Kasumi-1 (cell line): ENCODE results near the gene ITPR1.
"Not testable (repeated sequence)": the region's sequence is repeated elsewhere in the genome, so short reads cannot be mapped to it uniquely, and the experiment has no call there.

Source experiments
- DNase-seq, 2 experiments: peaks; one replicate each; lab custom pipeline; 2025; lab: John Stamatoyannopoulos, UW

Gene ITPR1

GRCh38 chr3:4571690-4572334, 78.7 kb downstream of the ITPR1 start:
- peak; percentile 29 to 63 for DNase-seq

GRCh38 chr3:4573153-4573552, 80.0 kb downstream of the ITPR1 start:
- DNase-seq: no peak

GRCh38 chr3:4574426-4574965, 81.3 kb downstream of the ITPR1 start:
- DNase-seq: no peak

GRCh38 chr3:4575381-4575780, 82.2 kb downstream of the ITPR1 start:
- DNase-seq: no peak

- no peak for DNase-seq
Observed at GRCh38 chr3:4577721-4578120, 84.6 kb downstream of the ITPR1 start.

- DNase-seq: no peak
Observed at GRCh38 chr3:4580346-4581123, 87.4 kb downstream of the ITPR1 start.

GRCh38 chr3:4581124-4581424, 87.9 kb downstream of the ITPR1 start:
- no peak for DNase-seq

GRCh38 chr3:4581498-4581897, 88.3 kb downstream of the ITPR1 start:
- no peak for DNase-seq

- DNase-seq: no peak
Observed at GRCh38 chr3:4581920-4582611, 88.9 kb downstream of the ITPR1 start.

GRCh38 chr3:4582624-4583023, 89.5 kb downstream of the ITPR1 start:
- no peak for DNase-seq

- DNase-seq: no peak
Observed at GRCh38 chr3:4583416-4583815, 90.3 kb downstream of the ITPR1 start.

GRCh38 chr3:4584456-4585249, 91.5 kb downstream of the ITPR1 start:
- peak; percentile 30 to 53 for DNase-seq

GRCh38 chr3:4586381-4586780, 93.2 kb downstream of the ITPR1 start:
- no peak for DNase-seq

GRCh38 chr3:4587061-4587837, 94.1 kb downstream of the ITPR1 start:
- no peak for DNase-seq

GRCh38 chr3:4587838-4588105, 94.6 kb downstream of the ITPR1 start:
- DNase-seq: no peak

- DNase-seq: no peak
Observed at GRCh38 chr3:4588466-4588865, 95.3 kb downstream of the ITPR1 start.

- DNase-seq: no peak
Observed at GRCh38 chr3:4589475-4590097, 96.4 kb downstream of the ITPR1 start.

- DNase-seq: not testable (repeated sequence)
Observed at GRCh38 chr3:4590849-4591248, 97.7 kb downstream of the ITPR1 start.

GRCh38 chr3:4591669-4592068, 98.5 kb downstream of the ITPR1 start:
- DNase-seq: no peak

GRCh38 chr3:4593014-4593413, 99.9 kb downstream of the ITPR1 start:
- DNase-seq: no peak

GRCh38 chr3:4595710-4596113, 102.6 kb downstream of the ITPR1 start:
- DNase-seq: no peak
